Natural killer cell (primary cell): ENCODE measurements around the gene ST3GAL2. TPM values are rescaled to one million over a fixed set of nuclear protein-coding genes. Genes with fewer than 3 reads are reported as not detected.
"Not testable (repeated sequence)": the region's sequence is repeated elsewhere in the genome, so short reads cannot be mapped to it uniquely, and the experiment has no call there.

Experiments
- ATAC-seq, 3 donors: fragments of 150-1000 bp in 2 of 3; fragments of 200-7000 bp in 1 of 3; cut with Tn5 transposase; 1 replicate in 1 of 3; 2 replicates in 2 of 3; pipeline ENCODE4 v1.10.0; 2021; ENCODE audit warnings: mild to moderate bottlenecking in 2 of 3, moderate library complexity in 2 of 3
- DNase-seq, 2 donors: peaks; one replicate each; pipeline versions ENCODE4 v3.0.0 to v3.0.0-alpha.2; 2013 to 2021; ENCODE audit warnings: mixed read lengths in 1 of 2
- H3K27ac ChIP-seq: one replicate; pipeline ENCODE4 v1.5.1; 2013; ENCODE audit warnings: mild to moderate bottlenecking, low read length
- H3K27me3 ChIP-seq: one replicate; pipeline ENCODE4 v1.6.1; 2013; ENCODE audit warnings: low read length; ENCODE audit not compliant: control insufficient read depth, insufficient read depth
- H3K36me3 ChIP-seq: one replicate; pipeline ENCODE4 v1.6.1; 2013; ENCODE audit warnings: low read length; ENCODE audit not compliant: control insufficient read depth, insufficient read depth
- H3K4me1 ChIP-seq: one replicate; pipeline ENCODE4 v1.6.1; 2013; ENCODE audit warnings: low read length; ENCODE audit not compliant: control insufficient read depth, insufficient read depth
- H3K4me3 ChIP-seq: one replicate; pipeline ENCODE4 v1.5.1; 2013; ENCODE audit warnings: low read length
- H3K9me3 ChIP-seq: one replicate; pipeline ENCODE4 v1.6.1; 2013; ENCODE audit warnings: low read length; ENCODE audit not compliant: control insufficient read depth, insufficient read depth
- H3K27ac Mint-ChIP-seq, 2 donors: one replicate each; pipeline ENCODE4 v1.8.0; 2022; ENCODE audit warnings: mild to moderate bottlenecking in 2 of 2, mixed read lengths in 2 of 2, moderate library complexity in 1 of 2
- H3K27me3 Mint-ChIP-seq, 2 donors: one replicate each; pipeline ENCODE4 v1.8.0; 2022; ENCODE audit warnings: low read depth in 2 of 2, mixed read lengths in 2 of 2
- H3K36me3 Mint-ChIP-seq: one replicate; pipeline ENCODE4 v1.8.0; 2022; ENCODE audit warnings: mixed read lengths
- H3K4me1 Mint-ChIP-seq, 2 donors: one replicate each; pipeline ENCODE4 v1.8.0; 2022; ENCODE audit warnings: mixed read lengths in 2 of 2
- H3K4me3 Mint-ChIP-seq: one replicate; pipeline ENCODE4 v1.8.0; 2022; ENCODE audit warnings: mild to moderate bottlenecking, moderate library complexity, mixed read lengths
- H3K9me3 Mint-ChIP-seq, 2 donors: one replicate each; pipeline ENCODE4 v1.8.0; 2022; ENCODE audit warnings: mixed read lengths in 2 of 2
- WGBS: methylation state at CpG from one replicate; pipeline ENCODE4 v1.1.7; 2013; ENCODE audit warnings: missing lambda C conversion rate; ENCODE audit not compliant: insufficient coverage; 5-methylcytosine and 5-hydroxymethylcytosine counted together
- intact Hi-C: fragments of 100-400 bp; cut with micrococcal nuclease; formaldehyde crosslinking; loops from one replicate; pipeline ENCODE4 v1.14.2; 2022
- total RNA-seq, 4 donors: library from RNA; stranded (reverse); fragments of 120-200 nt in 1 of 4; gene quantifications; one replicate each; pipeline versions ENCODE4 v1.2.3 to v1.2.4, GENCODE V29; 2013 to 2022
- TF ChIP-seq, protein P1 (sequence below): fragments of 200-600 bp; IDR thresholded peaks from one replicate; pipeline ENCODE4 v1.8.0; 2022; ENCODE audit warnings: antibody characterized with exemption

The ST3GAL2 gene
- total RNA-seq, 3 donors from 2014 or later (not counting 1 experiment from before 2014, with no cell fraction given) = 25.9 to 39.1 (median 36.9) TPM

DNA sequence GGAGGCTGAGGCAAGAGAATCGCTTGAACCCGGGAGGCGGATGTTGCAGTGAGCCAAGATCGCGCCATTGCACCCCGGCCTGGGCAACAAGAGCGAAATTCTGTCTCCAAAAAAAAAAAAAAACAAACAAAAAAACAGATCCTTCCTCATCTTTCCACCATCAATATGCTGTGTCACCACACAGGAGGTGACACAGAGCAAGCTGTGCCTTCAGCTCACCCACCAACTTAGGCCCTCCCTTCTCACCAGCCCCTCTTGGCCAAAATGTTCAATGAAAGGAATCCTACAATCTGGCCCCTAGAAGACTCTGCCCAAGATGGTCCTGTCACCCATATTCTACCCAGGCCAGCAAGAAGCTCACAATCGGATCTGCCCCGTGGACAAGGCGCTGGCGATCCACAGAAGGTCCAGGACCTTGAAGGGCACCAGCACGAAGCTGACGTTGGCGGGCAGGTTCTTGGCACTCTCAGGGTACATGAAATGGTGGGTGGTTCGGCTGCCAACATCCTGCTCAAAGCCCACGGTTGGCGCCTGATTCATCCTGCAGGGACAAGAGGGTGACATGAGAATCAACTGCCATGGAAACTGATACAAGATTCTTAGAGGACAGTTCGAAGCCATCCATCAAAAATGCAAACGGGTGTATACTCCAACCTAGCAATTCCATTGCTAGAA lies 50.8 kb downstream of the ST3GAL2 start:
- intact Hi-C loops = no loop called here
- WGBS = 97% methylated on average over 19 of the region's 19 CpGs
- Histone ChIP-seq H3K9me3 (no peaks in the 10 kb centered on the region), H3K27me3 (no peaks in the 10 kb centered on the region), H3K36me3 (peaks cover 9% of the 10 kb centered on the region), H3K4me3 (no peak overlapping the region), H3K4me1 (no peaks in the 10 kb centered on the region), H3K27ac (no peak overlapping the region)
- TF ChIP-seq, protein P1, sequence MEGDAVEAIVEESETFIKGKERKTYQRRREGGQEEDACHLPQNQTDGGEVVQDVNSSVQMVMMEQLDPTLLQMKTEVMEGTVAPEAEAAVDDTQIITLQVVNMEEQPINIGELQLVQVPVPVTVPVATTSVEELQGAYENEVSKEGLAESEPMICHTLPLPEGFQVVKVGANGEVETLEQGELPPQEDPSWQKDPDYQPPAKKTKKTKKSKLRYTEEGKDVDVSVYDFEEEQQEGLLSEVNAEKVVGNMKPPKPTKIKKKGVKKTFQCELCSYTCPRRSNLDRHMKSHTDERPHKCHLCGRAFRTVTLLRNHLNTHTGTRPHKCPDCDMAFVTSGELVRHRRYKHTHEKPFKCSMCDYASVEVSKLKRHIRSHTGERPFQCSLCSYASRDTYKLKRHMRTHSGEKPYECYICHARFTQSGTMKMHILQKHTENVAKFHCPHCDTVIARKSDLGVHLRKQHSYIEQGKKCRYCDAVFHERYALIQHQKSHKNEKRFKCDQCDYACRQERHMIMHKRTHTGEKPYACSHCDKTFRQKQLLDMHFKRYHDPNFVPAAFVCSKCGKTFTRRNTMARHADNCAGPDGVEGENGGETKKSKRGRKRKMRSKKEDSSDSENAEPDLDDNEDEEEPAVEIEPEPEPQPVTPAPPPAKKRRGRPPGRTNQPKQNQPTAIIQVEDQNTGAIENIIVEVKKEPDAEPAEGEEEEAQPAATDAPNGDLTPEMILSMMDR = no peak
- no peaks in the 10 kb centered on the region for H3K36me3 Mint-ChIP-seq
- H3K4me1 Mint-ChIP-seq = no peaks in the 10 kb centered on the region
- no peaks in the 10 kb centered on the region for H3K27me3 Mint-ChIP-seq
- DNase-seq (no peak), ATAC-seq (no peak)
- no peak overlapping the region for H3K4me3 Mint-ChIP-seq
- no peak overlapping the region for H3K27ac Mint-ChIP-seq
- no peaks in the 10 kb centered on the region for H3K9me3 Mint-ChIP-seq

DNA sequence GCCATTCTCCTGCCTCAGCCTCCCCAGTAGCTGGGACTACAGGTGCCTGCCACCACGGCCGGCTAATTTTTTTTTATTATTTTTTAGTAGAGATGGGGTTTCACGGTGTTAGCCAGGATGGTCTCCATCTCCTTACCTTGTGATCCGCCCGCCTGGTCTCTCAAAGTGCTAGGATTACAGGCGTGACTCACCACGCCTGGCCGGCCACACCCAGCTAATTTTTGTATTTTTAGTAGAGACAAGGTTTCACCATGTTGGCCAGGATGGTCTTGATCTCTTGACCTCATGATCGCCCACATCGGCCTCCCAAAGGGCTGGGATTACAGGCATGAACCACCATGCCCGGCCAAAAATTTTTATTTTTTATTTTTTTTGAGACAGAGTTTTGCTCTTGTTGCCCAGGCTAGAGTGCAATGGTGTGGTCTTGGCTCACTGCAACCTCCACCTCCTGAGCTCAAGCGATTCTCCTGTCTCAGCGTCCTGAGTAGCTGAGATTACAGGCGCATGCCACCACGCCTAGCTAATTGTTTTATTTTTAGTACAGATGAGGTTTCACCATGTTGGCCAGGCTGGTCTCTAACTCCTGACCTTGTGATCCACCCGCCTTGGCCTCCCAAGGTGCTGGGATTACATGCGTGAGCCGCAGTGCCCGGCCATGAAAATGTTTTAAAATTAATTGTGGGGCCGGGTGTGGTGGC lies 52.5 kb downstream of the ST3GAL2 start:
- H3K36me3 Mint-ChIP-seq, DNase-seq, H3K4me3 ChIP-seq, H3K9me3 Mint-ChIP-seq, H3K27ac Mint-ChIP-seq, intact Hi-C loops, ATAC-seq, H3K36me3 ChIP-seq, H3K27me3 Mint-ChIP-seq, H3K27me3 ChIP-seq, H3K4me3 Mint-ChIP-seq, H3K4me1 Mint-ChIP-seq, H3K4me1 ChIP-seq, H3K9me3 ChIP-seq, H3K27ac ChIP-seq: not testable (repeated sequence)
- WGBS = 97% methylated on average over 20 of the region's 20 CpGs

DNA sequence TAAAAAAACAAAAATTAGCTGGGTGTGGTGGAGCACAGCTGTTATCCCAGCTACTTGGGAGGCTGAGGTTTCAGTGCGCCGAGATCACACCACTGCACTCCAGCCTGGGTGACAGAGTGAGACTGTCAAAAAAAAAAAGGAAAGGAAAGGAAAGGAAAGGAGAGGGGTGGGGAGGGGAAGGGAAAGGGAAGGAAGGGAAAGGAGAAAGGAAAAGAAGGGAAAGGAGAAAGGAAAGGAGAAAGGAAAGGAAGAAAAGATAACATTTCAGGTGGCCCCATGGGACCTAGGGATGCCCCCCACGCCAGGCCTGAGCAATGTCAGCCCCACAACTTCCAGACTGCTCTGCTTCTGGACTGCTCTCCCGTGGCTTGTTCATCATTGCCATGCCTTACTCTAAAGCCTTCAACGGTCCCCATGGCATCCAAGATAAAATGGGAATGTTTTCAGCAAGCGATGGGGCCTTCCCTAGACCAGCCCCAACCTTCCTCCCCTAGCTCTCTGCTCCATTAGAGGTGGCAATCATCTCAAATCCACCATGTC lies 55.4 kb downstream of the ST3GAL2 start:
- Mint-ChIP-seq H3K27ac (peak overlapping the region in 1 of 2 donors; percentile 56), H3K36me3 (no peaks in the 10 kb centered on the region), H3K4me3 (peak overlapping the region; percentile 17), H3K27me3 (no peaks in the 10 kb centered on the region), H3K9me3 (no peaks in the 10 kb centered on the region), H3K4me1 (peaks cover 4 to 6% of the 10 kb centered on the region in 2 donors)
- H3K9me3 ChIP-seq = no peaks in the 10 kb centered on the region
- no peak overlapping the region for H3K4me3 ChIP-seq
- H3K27me3 ChIP-seq = no peaks in the 10 kb centered on the region
- 93% methylated on average over 6 of the region's 6 CpGs for WGBS
- intact Hi-C loops = loop anchor here (5.0 kb wide), 1 partner anchor 139 kb away; the partner anchor contains the start of genes COG4 and SF3B3
- peaks cover 29% of the 10 kb centered on the region for H3K4me1 ChIP-seq
- no peak overlapping the region for H3K27ac ChIP-seq
- DNase-seq = no peak
- no peak for ATAC-seq
- TF ChIP-seq, protein P1 = no peak
- peaks cover 6% of the 10 kb centered on the region for H3K36me3 ChIP-seq
